Fibroblast of the aortic adventitia (primary cell): ENCODE data around the gene FGF6. TPM values are rescaled to one million over a fixed set of nuclear protein-coding genes. Genes with fewer than 3 reads are reported as not detected.

Experiments
- DNase-seq: peaks from one replicate; pipeline ENCODE4 v3.0.0-alpha.2; 2010; ENCODE audit warnings: low read depth
- H3K4me3 ChIP-seq: 2 replicates; pipeline ENCODE4 v1.5.1; 2011; ENCODE audit warnings: low read depth, mild to moderate bottlenecking, control low read depth, low read length, moderate library complexity
- CTCF ChIP-seq: IDR thresholded peaks from 2 replicates; pipeline ENCODE4 v1.5.1; 2011; ENCODE audit warnings: mild to moderate bottlenecking, low read length, control low read depth, inconsistent platforms; ENCODE audit not compliant: insufficient read depth
- total RNA-seq: library from RNA; depleted of rRNA; stranded (reverse); fragments of >200 nt; gene quantifications from 2 replicates; pipeline ENCODE4 v1.2.3, GENCODE V29; 2012; ENCODE audit warnings: low replicate concordance

The FGF6 gene
- total RNA-seq, 1 donor = not detected

- TF ChIP-seq CTCF = no peak
- no peak for DNase-seq
- no peak overlapping the region for H3K4me3 ChIP-seq
Observed at GRCh38 chr12:4447151-4447550, 1.5 kb upstream of the FGF6 start.

- H3K4me3 ChIP-seq = no peak overlapping the region
- no peak for TF ChIP-seq CTCF
- DNase-seq = no peak
Observed at GRCh38 chr12:4446335-4446734, 720 bp upstream of the FGF6 start.

- no peak for DNase-seq
- no peak overlapping the region for H3K4me3 ChIP-seq
- no peak for TF ChIP-seq CTCF
Observed at GRCh38 chr12:4444031-4444430, 1.6 kb downstream of the FGF6 start.

GRCh38 chr12:4443616-4444015 lies 2.0 kb downstream of the FGF6 start:
- no peak overlapping the region for H3K4me3 ChIP-seq
- TF ChIP-seq CTCF = no peak
- DNase-seq = no peak

GRCh38 chr12:4441355-4442335 lies 4.0 kb downstream of the FGF6 start:
- TF ChIP-seq CTCF = no peak
- no peak for DNase-seq
- H3K4me3 ChIP-seq = no peak overlapping the region

- no peak for DNase-seq
- H3K4me3 ChIP-seq = no peak overlapping the region
- no peak for TF ChIP-seq CTCF
Observed at GRCh38 chr12:4440187-4440941, 5.3 kb downstream of the FGF6 start.
